Mammary epithelial cell (primary cell): ENCODE data around the gene TBC1D22A.

Experiments used
- EZH2 ChIP-seq: IDR thresholded peaks from 2 replicates; pipeline ENCODE4 v1.6.1; 2012; ENCODE audit warnings: low read length, inconsistent platforms, borderline replicate concordance
- TF ChIP-seq, protein P1 (sequence below), 2 donors: IDR thresholded peaks in 1 of 2; conservative IDR thresholded peaks in 1 of 2; 2 replicates each; pipeline ENCODE4 v1.5.1; 2011 to 2012; ENCODE audit warnings: inconsistent platforms in 2 of 2, low read length in 2 of 2, mild to moderate bottlenecking in 2 of 2, control low read depth in 1 of 2, low read depth in 1 of 2; ENCODE audit not compliant: insufficient read depth in 1 of 2; ENCODE audit errors: extremely low read depth in 1 of 2

DNA sequence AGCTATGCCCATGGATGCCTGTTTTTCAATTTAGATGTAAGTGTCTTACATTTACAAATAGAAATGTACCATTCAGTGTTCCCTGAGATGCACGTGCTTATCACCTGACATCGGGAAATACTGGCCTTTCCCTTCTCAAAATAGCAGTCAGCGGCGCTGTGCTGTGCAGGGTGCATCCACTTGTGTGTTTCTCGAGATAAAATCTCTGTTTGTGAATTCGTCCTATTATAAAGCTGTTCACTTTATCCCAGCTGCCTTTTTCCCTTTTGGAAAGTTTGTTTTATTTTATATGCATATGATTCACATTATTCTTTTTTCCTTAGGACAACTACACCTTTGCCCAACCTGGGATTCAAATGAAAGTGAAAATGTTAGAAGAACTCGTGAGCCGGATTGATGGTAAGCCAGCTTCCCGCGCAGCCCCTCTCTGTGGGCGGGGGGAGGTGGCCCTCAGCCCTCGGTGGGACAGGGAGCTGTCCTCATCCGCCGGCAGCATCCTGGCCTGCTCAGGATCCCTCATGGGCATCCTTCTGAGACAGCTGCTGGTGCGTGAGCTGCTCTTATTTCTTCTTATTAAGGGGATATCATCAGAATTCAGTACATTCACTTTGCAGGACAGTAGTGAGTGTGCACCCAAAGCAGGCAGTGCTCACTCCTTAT is 235.0 kb downstream of the TBC1D22A start:
- TF ChIP-seq, protein P1, sequence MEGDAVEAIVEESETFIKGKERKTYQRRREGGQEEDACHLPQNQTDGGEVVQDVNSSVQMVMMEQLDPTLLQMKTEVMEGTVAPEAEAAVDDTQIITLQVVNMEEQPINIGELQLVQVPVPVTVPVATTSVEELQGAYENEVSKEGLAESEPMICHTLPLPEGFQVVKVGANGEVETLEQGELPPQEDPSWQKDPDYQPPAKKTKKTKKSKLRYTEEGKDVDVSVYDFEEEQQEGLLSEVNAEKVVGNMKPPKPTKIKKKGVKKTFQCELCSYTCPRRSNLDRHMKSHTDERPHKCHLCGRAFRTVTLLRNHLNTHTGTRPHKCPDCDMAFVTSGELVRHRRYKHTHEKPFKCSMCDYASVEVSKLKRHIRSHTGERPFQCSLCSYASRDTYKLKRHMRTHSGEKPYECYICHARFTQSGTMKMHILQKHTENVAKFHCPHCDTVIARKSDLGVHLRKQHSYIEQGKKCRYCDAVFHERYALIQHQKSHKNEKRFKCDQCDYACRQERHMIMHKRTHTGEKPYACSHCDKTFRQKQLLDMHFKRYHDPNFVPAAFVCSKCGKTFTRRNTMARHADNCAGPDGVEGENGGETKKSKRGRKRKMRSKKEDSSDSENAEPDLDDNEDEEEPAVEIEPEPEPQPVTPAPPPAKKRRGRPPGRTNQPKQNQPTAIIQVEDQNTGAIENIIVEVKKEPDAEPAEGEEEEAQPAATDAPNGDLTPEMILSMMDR (conservative IDR thresholded peaks at IDR 0.05 in 1 of 2, IDR thresholded peaks at IDR 0.05 in 1 of 2; ENCODE audit: extremely low read depth in 1 of 2, insufficient read depth in 1 of 2, low read depth in 1 of 2, low read length in 2 of 2): no peak
- TF ChIP-seq EZH2: no peak
